ENCODE data around the gene NTNG1.

The NTNG1 gene

DNA sequence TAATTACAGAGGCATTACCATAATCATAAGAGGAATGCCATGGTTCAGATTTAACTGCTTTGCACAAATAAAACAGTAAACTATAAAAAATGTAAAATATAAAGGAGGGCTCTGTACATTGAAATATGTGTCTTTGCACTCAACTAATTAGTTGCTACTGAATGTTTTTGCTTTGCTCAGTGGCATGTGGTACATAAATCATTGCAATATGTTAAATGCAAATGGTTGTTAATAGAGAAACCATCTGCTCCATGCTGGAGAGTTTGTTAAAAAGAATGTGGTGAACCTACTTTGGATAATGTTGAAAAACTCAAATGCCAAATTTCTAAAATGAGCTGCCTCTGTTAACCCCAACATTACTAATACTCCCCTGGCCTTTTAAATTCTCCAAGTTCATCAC is 201.5 kb downstream of the NTNG1 start:
- no peak for DNase-seq (ENCODE audit: low read depth)

DNA sequence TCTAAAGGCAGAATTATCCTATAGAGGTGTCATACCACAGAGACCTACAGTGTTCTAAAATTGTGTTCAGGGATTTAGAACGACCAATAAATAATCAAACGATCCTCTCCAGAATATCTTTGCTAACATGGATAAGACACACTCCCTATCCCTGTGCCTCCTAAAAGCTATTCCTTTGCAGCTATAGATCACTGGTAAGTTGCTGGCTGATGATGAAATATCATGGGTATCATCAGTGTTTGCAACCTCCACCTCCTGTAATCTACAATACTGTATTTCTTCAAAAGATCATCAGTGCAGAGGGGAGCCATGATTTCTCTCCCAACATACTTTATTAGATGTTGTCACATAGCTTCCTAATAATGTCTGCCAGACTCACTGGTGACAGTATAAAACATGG is 201.9 kb downstream of the NTNG1 start:
- no peak for DNase-seq (ENCODE audit: low read depth)

DNA sequence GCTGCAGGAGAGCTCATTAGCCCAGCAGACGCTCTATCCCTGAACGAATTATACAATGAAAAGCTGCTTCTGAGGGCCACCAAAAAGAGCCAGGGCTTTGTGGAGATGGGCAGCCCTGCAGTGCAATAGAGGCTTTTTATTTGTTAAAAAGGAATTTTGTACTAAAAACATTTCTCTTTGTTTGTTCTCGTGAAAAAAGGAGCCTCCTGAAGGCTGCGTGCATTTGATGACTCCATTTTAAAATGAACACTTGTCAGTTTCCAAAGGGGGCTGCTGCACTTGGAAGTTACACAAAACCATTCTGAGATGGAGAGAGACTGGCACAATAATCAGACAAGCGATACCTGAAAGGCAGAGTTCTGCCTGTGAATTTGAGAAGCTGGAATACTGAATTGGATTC is 202.8 kb downstream of the NTNG1 start:
- DNase-seq (ENCODE audit: low read depth) = no peak

DNA sequence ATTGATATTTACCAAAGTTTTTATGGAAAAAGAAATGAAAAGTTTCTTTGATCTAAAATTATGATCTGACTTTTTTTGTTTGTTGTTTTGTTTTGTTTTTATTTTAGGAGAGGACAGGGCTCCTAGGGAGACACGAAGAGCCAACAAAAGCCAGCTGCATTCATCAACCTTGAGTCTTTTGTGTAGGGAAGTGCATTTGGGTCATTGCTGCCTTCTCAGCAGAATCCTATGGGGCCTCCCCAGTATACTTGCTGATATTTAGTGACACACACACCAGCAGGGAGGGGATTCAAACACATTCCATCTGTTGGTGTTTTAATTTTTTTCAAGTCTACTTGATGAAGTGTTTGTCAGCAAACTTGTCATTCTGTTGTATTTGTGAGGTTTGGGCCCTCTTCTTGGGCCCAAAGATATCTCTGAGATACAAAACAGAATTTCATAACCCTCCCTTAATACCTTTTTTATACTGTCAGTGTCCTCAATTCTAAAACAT is 203.5 kb downstream of the NTNG1 start:
- DNase-seq (ENCODE audit: low read depth) = no peak

DNA sequence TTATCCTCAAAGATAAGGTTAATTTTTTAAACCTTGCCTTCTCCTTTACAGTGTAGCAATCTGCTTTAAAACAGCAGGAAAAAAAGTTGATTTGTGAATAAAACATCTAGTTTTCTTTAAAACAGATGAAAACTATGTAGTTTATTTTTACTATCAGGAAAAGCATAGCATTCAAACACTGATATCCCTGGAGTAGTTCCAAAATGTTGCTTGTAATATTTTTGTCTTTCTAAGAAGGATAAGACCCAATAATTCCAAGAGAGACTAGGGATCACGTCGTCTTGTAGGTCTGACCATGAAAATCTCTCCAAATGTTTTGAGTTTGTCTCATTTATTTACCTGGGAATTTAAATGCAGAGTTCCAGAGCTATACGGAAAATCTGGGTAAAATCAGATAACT is 204.0 kb downstream of the NTNG1 start:
- no peak for DNase-seq (ENCODE audit: low read depth)

DNA sequence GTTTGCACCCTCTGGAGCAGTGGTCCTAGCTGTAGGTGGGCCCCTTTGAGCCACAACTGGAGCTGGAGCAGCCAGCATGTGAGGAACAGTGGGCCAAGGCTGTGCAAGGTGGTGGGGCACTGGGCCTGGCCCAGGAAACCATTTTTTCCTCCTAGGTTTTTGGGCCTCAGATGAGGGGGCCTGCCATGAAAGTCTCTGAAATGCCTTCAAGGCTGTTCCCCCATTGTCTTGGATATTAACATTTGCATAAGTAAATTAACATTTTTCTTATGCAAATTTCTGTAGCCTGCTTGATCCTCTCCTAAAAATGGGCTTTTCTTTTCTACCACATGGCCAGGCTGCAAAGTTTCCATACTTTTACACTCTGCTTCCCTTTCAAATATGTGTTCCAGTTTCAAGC is 212.0 kb downstream of the NTNG1 start:
- no peak for DNase-seq (ENCODE audit: low read depth)

DNA sequence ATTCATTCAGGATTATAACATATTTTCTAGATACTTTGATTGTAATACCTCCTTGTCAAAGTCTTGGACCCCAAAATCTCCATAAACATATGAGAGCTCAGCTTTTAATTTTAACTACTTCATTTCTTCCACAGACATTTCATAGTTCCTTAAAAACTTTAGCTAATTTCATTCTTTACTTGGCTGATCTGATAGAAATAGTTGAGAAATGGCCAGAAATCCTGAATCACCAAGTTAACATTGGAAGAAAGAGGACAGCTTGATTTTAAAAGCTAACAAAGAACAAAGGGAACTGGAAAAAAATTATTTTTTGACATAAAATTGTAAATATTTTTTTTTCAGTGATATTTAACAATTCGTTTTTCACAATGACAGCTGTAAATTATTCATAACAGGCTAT is 216.5 kb downstream of the NTNG1 start:
- DNase-seq (ENCODE audit: low read depth) = no peak

DNA sequence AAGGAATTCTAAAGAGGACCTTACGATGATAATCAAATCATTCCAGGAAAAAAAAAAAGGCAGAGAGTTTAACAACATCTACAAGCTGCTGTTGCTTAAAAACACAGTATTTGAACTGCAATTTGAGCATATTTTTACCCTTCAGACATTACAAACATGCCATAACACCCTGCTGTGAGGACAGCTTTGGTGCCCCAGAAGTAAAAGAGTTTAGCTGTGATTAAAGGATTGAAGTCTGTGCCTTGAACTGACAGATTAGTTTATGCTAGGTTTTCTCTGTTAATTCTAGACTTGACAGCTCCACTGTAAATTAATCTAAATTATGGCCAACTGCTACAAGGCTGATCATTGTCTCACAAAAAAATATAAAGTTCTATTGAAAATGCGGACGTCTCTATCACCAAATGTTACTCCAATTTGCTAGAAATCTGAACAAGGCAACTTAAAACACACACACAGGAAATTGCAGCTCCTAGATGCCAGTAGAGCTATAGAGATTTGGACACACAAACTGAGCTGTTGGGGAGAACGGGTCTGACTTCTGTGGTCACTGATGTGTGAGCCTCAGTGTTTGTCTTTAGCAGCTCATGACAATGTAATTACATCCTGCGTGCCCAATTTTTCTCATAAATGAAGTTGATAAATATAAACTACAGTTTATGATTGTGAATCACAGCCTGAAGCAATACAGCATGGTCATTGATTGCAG is 217.9 kb downstream of the NTNG1 start:
- DNase-seq (ENCODE audit: low read depth) = no peak

DNA sequence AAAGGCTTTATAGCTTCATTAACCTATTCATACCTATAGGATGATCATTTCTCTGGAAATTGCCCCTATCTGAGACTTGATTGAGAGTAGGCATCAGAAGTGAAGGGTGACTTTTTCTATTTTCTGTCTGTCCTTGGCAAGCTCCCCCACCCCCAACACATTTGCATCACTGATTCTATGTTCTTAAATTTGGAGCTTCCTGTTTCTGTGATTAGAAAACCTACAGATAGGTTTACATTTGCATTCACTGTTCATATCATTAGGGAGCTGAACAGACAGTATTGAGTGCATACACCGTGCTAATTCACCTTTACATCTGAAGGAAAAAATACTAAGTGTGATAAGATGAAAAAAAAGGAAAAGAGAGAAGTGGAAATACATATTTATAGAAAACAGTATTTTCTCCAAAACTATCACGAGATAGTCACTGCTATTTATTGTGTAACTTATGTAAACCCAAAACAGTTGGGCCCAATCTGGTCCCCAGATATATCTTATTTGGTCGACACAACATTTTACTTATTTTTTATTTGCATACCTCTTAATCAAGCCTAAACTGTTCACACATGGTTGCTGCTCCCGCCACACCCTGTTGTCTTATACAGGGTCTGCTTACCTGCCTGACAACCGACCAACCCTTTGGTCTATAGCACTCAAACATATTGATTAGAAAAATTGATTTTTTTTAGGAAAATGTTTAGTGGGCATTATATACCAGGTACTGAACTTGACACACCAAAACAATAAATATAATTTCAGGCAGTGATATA is 218.8 kb downstream of the NTNG1 start:
- no peak for DNase-seq (ENCODE audit: low read depth)

DNA sequence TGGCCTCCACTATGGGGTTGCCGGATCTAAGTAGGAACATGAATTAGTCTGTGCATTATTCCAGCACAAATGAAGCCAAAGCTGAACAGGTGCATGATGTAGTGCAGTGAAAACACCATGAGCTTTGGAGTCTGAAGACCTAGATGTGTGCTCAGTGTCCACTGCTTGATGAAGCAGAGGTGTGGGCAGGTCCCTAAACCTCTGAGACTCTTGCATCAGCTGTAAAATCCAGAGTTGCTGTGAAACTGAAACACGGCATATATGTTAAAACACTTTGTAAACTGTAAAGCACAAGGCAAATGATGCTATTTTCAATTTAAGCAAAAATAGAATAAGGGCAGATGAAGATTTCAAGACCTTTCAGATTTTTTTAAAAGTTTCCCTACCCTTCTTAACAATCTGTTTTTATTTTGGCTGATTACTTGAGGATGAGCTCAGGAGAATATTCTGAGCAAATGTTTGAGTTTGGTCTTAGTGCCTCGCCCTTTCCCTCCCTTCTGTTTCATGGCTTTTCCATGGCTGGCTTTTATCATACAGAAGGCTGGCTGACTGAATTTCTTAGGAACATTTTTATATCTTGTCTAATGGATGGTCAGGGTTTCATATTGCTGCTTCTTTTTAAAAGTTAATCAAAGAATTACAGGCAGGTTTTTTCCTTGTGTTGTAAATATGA is 221.8 kb downstream of the NTNG1 start:
- no peak for DNase-seq (ENCODE audit: low read depth)

DNA sequence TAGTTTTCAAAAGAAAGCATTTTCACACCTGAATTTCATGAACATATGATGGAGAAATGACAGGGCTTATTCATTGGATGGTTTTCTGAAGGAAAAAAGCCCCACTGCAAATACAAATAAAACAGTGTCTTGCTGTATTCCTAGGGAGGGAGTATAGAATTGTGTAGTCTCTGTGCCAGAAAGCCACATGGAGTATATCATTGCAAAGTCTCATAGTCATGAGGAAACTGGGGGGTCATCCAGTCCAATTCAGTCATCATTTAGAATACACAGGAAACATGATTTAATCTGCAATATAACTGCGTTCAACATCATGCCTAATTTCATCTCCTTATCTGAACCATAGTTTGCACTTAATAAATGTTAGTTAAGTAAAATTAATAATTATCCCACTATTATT is 222.3 kb downstream of the NTNG1 start:
- DNase-seq (ENCODE audit: low read depth) = no peak

DNA sequence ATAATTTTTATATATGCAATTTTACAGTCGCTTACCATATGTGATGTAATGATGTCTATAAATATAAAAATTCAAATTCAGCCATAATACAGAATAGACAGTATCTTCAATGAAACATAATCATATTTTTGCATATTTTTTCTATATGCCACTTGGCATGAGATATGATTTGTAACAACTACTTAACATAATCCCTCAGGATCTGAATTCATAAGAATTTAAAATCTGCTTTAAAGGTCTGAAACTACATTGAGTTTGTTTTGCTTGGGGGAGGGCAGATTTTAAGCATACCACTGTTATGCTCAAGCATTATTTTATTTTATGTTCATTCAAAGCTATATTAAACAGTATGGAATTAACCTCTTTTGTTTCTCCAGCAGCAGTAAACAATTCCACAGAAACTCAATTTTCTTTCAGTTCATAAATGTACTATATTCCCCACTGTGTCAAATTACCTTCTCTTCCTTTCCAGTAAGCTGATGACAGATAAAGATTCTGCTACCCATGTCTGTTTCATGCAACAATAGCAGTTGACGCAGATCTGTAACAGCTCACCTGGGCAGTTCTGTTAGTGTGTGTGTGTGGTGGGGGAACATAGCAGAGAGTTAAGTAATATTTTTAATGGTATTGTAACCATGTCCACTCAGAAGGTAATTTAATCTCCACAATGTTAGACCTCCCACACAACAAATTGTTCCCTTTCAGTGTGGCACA is 224.8 kb downstream of the NTNG1 start:
- no peak for DNase-seq (ENCODE audit: low read depth)

DNA sequence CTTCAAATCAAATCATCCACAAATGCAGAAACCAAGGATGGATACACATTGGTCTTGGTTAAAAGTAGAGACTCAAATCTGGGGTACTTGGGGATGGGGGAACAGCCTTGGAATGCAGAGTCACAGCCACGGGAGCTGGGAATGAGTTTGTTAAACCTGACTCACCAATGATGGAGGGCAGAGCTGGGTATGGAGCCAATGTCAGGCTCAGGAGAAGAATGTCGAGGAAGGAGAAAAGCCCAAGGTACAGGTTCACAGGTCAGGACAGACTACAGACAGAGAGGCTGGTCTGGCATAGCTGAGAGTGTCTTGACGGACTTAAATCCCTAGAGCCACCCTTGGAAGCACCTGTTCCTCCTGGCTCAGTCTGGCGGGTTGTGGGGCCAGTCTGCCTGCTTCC is 237.6 kb downstream of the NTNG1 start:
- DNase-seq (ENCODE audit: low read depth) = no peak

DNA sequence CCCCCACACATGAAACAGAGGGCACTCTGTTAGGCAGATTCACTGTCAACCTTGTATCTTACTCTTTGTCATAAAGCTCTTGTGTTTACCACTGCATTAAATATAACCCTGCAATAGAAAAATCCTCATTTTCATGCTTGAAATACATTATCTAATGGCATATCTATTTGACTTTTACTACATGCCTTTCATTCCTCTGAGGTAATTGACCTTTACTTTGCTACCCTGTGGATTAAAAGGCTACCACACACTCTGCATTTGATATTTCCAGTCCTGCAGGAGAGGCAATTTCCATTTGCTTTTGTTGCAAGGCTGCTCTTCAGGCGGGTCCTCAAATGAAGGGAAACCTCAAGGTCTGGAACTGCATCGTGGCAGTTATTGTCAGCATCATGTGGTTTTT is 238.0 kb downstream of the NTNG1 start:
- no peak for DNase-seq (ENCODE audit: low read depth)

DNA sequence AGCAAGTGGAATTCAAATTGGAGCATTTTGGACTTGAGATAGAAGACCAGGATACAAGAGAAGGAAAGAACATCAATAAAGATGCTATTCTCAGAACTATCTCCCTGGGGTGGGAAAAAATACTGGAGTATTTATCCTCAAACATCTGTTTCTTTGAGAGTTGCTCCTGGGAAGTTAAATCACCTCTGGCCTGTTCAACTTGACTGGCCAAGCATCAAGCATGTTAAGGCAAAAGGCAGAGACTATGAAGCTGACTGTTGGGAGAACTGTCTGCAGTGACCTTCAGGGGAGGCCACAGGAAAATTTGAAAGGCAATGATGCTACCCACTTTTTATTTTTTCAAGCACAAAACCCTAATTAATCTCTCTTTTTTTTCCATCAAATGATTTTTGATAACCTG is 239.0 kb downstream of the NTNG1 start:
- DNase-seq (ENCODE audit: low read depth) = no peak

DNA sequence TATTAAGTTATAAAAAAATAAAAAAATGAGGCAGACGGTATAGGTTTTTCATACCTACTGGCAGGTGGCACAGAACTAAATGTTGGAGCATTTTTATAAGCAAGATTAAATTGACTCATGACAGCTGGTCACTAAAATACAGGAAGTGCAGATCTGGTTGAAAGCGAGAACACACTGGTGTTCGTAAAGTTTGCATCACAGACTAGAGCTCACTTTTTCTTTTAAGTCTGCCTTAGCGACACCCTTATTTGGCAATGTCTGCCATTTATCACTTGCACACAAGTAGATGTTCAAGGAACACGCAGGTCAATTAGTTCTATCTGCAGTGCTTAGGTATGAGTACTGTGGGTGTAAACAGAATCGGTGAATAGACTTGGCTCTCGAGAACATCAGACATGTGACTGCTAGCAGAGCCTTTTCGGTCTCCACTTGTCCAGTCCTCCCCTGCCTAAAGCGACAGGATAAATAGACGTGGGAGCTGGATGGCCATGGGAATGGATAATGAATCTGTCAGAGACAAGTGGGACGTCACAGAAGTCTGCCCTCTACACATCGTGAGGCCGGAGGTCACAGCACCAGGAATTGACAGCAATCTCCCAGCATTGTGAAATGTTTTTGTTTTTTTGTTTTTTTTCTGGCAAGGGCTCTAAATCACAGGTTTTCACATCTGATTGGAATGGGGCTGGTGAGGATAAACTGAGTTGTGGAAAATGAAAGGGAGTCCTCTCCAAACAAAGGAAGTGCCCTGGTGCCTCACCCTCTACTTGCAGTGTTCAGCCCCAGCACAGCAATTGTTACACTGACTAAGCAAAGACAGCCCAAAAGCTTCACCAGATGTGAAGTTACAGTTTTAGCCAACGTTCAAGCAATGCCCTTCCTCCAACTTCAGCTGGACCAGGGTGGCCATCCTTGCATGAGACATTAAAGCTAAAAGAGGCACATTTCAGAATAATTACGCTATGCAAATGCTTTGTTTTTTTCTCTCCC is 248.9 kb downstream of the NTNG1 start:
- no peak for DNase-seq (ENCODE audit: low read depth)

DNA sequence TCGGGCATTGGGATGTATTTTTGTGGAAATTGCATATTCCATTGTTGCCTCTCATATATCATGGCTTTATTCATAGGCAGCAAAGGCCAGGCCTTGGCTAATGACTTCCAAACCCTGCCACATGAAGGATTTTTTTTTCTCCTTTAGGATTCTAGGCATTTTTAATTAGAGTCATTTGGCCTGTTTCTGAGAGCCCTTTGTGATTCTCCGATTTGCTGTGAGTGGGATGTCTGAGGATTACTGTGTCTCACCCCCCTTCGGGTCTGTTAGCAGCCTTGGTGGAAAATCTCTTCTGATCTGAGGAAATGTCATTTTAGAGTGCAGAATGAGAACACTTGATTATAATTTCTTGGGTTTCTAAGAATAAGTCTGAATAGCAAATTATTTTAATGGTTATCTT is 253.5 kb downstream of the NTNG1 start:
- DNase-seq (ENCODE audit: low read depth) = no peak

DNA sequence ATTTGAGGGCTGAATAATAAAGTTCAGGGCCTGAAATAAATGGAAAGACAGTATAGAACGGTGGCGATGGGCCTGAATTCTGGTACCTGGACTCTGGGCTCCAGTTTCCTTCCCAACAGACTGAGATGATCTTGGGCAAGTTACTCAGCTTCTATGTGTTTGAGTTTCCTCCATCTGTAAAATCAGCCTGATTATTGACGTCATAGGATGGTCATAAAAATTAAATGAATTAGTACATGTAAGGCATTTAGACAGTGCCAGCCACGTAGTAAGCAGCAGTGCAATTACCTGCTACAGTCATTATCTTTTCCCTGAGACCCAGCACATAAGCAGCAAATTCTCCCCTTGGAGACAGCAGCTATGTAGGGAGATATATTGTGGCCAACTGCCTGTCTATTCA is 260.9 kb downstream of the NTNG1 start:
- no peak for DNase-seq (ENCODE audit: low read depth)

DNA sequence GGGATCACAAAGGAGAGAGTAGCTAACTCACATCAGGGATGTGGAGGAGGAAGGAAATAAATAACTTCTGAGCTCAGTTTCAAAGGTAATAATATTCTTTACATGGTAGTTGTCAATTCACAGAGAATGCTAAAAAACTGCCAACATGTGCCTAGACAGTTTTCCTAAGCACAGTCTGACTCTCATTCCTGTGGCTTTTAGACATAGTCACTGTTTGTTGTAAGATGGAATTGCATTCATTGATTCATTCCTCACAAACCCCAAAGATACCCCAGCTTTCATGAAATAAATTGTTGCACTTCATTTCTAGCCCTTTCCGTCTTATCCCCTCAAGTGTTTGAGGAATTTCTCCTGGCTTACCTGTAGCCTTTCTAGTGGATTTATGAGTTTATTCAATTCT is 263.9 kb downstream of the NTNG1 start:
- no peak for DNase-seq (ENCODE audit: low read depth)

DNA sequence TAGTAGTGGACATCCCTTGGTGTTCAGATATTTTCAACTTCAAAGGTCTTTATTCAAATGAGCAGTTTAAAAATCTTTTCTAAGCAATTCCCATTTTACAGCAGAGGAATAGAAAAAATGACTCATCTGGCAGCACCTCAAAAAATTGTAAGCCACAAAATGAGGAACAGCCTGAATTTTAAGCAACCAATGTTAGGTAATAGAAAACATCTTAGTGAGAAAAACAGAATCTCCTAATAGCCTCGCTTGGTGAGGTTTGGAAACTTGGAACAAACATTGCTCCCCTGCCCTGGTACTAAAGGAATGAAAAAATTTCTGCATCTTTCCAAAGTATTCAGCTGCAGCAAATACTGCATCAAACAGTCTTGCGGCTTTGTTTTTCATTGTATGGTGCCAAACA is 264.4 kb downstream of the NTNG1 start:
- no peak for DNase-seq (ENCODE audit: low read depth)

DNA sequence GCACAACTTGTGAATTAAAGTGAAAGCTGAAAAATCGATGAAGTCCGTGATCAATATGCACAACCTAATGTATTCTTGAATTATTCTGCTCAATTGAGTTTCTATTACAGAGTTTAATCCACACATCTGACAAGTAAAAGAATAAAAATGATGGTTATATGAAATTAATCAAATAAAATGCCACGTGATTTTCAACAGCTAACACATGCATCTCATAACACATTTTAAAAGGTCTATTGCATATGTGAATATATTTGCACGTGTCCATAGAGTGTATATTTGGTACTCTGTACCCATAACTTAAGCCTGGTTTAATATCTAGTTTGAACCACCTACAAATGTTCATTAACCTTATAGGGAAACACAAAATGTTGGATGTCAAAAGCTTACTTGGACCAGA is 266.2 kb downstream of the NTNG1 start:
- no peak for DNase-seq (ENCODE audit: low read depth)

Data from HS-27A (cell line).